IMR-90 (cell line): ENCODE results near the gene CIRBP. TPM values are rescaled to one million over a fixed set of nuclear protein-coding genes. Genes with fewer than 3 reads are reported as not detected.
A peak's percentile ranks its signal among the peaks of the same experiment; 100 is the strongest.

ENCODE experiments used
- ATAC-seq: fragments of 200-7000 bp; cut with Tn5 transposase; 2 replicates; pipeline ENCODE4 v1.9.1; 2020; ENCODE audit warnings: low read depth, mild to moderate bottlenecking, moderate library complexity
- BruUV-seq: library from RNA; stranded (reverse); fragments of 400-500 nt; replicated peaks from 2 replicates; lab custom pipeline; 2021; lab: Mats Ljungman, UMichigan
- CTCF ChIA-PET: fragments of 300-600 bp; formaldehyde crosslinking; extraction: SDS; loops from one replicate; lab custom pipeline; 2021; ENCODE audit warnings: antibody characterized with exemption; lab: Yijun Ruan, JAX
- POLR2A ChIA-PET: fragments of 300-600 bp; sonication (Branson Sonifier 250); formaldehyde crosslinking; loops from one replicate; lab custom pipeline; 2022; ENCODE audit warnings: antibody characterized with exemption; ENCODE audit not compliant: unreplicated experiment; lab: Charles Lee
- DNase-seq: peaks from one replicate; pipeline ENCODE4 v3.0.0; 2013
- H2AFZ ChIP-seq: replicated peaks from 2 replicates; pipeline ENCODE3; 2013; ENCODE audit warnings: low read length, mild to moderate bottlenecking; ENCODE audit not compliant: poor library complexity
- H2AK5ac ChIP-seq: 2 replicates; pipeline ENCODE4 v1.6.1; 2013; ENCODE audit warnings: low read depth, low read length, inconsistent platforms
- H2AK9ac ChIP-seq: replicated peaks from 2 replicates; pipeline ENCODE3; 2013; ENCODE audit warnings: mild to moderate bottlenecking, low read depth, low read length, moderate library complexity; ENCODE audit not compliant: poor library complexity
- H2BK120ac ChIP-seq: 2 replicates; pipeline ENCODE4 v1.6.1; 2013; ENCODE audit warnings: low read depth, low read length, inconsistent platforms
- H2BK15ac ChIP-seq: 3 replicates; pipeline ENCODE4 v1.6.1; 2013; ENCODE audit warnings: low read depth, low read length, inconsistent platforms
- H2BK20ac ChIP-seq: 2 replicates; pipeline ENCODE4 v1.6.1; 2013; ENCODE audit warnings: low read depth, mild to moderate bottlenecking, inconsistent platforms, low read length, moderate library complexity
- H2BK5ac ChIP-seq: 2 replicates; pipeline ENCODE4 v1.6.1; 2013; ENCODE audit warnings: mild to moderate bottlenecking, low read depth, low read length, inconsistent platforms; ENCODE audit not compliant: poor library complexity, severe bottlenecking
- H3K14ac ChIP-seq: replicated peaks from 2 replicates; pipeline ENCODE4 v1.6.1; 2013; ENCODE audit warnings: low read depth, low read length, inconsistent platforms
- H3K18ac ChIP-seq: 2 replicates; pipeline ENCODE4 v1.6.1; 2013; ENCODE audit warnings: low read depth, low read length, control low read depth
- H3K23ac ChIP-seq: 2 replicates; pipeline ENCODE4 v1.6.1; 2013; ENCODE audit warnings: low read depth, low read length, inconsistent platforms
- H3K27ac ChIP-seq: 2 replicates; pipeline ENCODE4 v1.5.1; 2013; ENCODE audit warnings: mild to moderate bottlenecking, control low read depth, low read length; ENCODE audit not compliant: insufficient read depth
- H3K27me3 ChIP-seq: 2 replicates; pipeline ENCODE4 v1.6.1; 2013; ENCODE audit warnings: low read length; ENCODE audit not compliant: control insufficient read depth, insufficient read depth
- H3K36me3 ChIP-seq: 2 replicates; pipeline ENCODE4 v1.6.1; 2013; ENCODE audit warnings: low read length, mixed read lengths; ENCODE audit not compliant: control insufficient read depth, insufficient read depth
- H3K4ac ChIP-seq: 2 replicates; pipeline ENCODE4 v1.6.1; 2013; ENCODE audit warnings: low read depth, low read length, inconsistent platforms
- H3K4me1 ChIP-seq: 2 replicates; pipeline ENCODE4 v1.6.1; 2013; ENCODE audit warnings: low read length, mixed read lengths; ENCODE audit not compliant: control insufficient read depth, insufficient read depth
- H3K4me2 ChIP-seq: 2 replicates; pipeline ENCODE4 v1.6.1; 2013; ENCODE audit warnings: low read depth, mild to moderate bottlenecking, control low read depth, low read length, moderate library complexity
- H3K4me3 ChIP-seq: 2 replicates; pipeline ENCODE4 v1.5.1; 2013; ENCODE audit warnings: low read depth, mild to moderate bottlenecking, control low read depth, low read length, moderate library complexity; ENCODE audit not compliant: insufficient read depth
- H3K56ac ChIP-seq: 2 replicates; pipeline ENCODE4 v1.6.1; 2013; ENCODE audit warnings: low read length, inconsistent platforms; ENCODE audit not compliant: insufficient read depth; ENCODE audit errors: extremely low read depth
- H3K79me1 ChIP-seq, 2 experiments: 2 replicates each; pipeline ENCODE4 v1.6.1; 2013; ENCODE audit warnings: low read length in 2 of 2, inconsistent platforms in 1 of 2, low read depth in 1 of 2
- H3K9ac ChIP-seq: 2 replicates; pipeline ENCODE4 v1.6.1; 2013; ENCODE audit warnings: low read depth, low read length, control low read depth
- H3K9me1 ChIP-seq: 2 replicates; pipeline ENCODE4 v1.6.1; 2013; ENCODE audit warnings: low read length, inconsistent platforms; ENCODE audit not compliant: insufficient read depth
- H3K9me3 ChIP-seq: 2 replicates; pipeline ENCODE4 v1.6.1; 2013; ENCODE audit warnings: low read length; ENCODE audit not compliant: control insufficient read depth, insufficient read depth
- H4K20me1 ChIP-seq: 2 replicates; pipeline ENCODE4 v1.6.1; 2013; ENCODE audit warnings: low read length, inconsistent platforms; ENCODE audit not compliant: insufficient read depth
- H4K5ac ChIP-seq: 2 replicates; pipeline ENCODE4 v1.6.1; 2013; ENCODE audit warnings: mild to moderate bottlenecking, low read depth, low read length, control low read depth
- H4K8ac ChIP-seq, 2 experiments: 2 replicates each; pipeline ENCODE4 v1.6.1; 2013; ENCODE audit warnings: low read depth in 2 of 2, low read length in 2 of 2, control low read depth in 1 of 2, inconsistent platforms in 1 of 2
- H4K91ac ChIP-seq: 2 replicates; pipeline ENCODE4 v1.6.1; 2013; ENCODE audit warnings: low read depth, low read length, inconsistent platforms; ENCODE audit not compliant: insufficient read depth
- POLR2A ChIP-seq: IDR thresholded peaks from 2 replicates; pipeline ENCODE4 v1.6.1; 2012; ENCODE audit warnings: mild to moderate bottlenecking, low read depth, low read length
- RCOR1 ChIP-seq: IDR thresholded peaks from 2 replicates; pipeline ENCODE4 v1.6.1; 2012; ENCODE audit warnings: mild to moderate bottlenecking, low read length, improper control_type of control experiment; ENCODE audit not compliant: insufficient replicate concordance
- WGBS, 2 experiments: methylation state at CpG; one replicate each; pipeline versions ENCODE4 v1.1.5 to v1.1.7; 2013; ENCODE audit warnings: missing lambda C conversion rate in 2 of 2; ENCODE audit not compliant: insufficient read length in 1 of 2; ENCODE audit errors: extremely low coverage in 2 of 2; 5-methylcytosine and 5-hydroxymethylcytosine counted together
- dilution Hi-C: fragments of 300-500 bp; cut with HindIII; formaldehyde crosslinking; loops from one replicate; pipeline ENCODE4 v1.14.3; 2018; ENCODE audit warnings: low sequenced_read_pairs; ENCODE audit not compliant: unreplicated experiment
- in situ Hi-C: fragments of 300-500 bp; cut with MboI; formaldehyde crosslinking; loops from 3 replicates; pipeline ENCODE4 v1.14.3; 2019; ENCODE audit warnings: low sequenced_read_pairs, inconsistent platforms, mixed read lengths
- intact Hi-C: fragments of 100-400 bp; cut with micrococcal nuclease; formaldehyde crosslinking; loops from 2 replicates; pipeline ENCODE4 v1.10.0; 2022
- polyA plus RNA-seq, 3 experiments: library from polyadenylated mRNA; depleted of rRNA; stranded (reverse); fragments of >200 nt; gene quantifications; 2 replicates each; pipeline ENCODE4 v1.2.3, GENCODE V29; 2012; ENCODE audit warnings: low replicate concordance in 1 of 3
- total RNA-seq: library from RNA; depleted of rRNA; stranded (reverse); fragments of >200 nt; gene quantifications from 2 replicates; pipeline ENCODE4 v1.2.3, GENCODE V29; 2012
- TF ChIP-seq, protein P1 (sequence below): fragments of 150-350 bp; IDR thresholded peaks from 2 replicates; pipeline ENCODE4 v1.6.1; 2017; ENCODE audit warnings: mild to moderate bottlenecking, antibody characterized with exemption, low read length, low read depth

CIRBP gene
- total and polyA plus RNA-seq, 2 of the 4 experiments (the other 2 are of a cell fraction) = 299 to 542 TPM

DNA sequence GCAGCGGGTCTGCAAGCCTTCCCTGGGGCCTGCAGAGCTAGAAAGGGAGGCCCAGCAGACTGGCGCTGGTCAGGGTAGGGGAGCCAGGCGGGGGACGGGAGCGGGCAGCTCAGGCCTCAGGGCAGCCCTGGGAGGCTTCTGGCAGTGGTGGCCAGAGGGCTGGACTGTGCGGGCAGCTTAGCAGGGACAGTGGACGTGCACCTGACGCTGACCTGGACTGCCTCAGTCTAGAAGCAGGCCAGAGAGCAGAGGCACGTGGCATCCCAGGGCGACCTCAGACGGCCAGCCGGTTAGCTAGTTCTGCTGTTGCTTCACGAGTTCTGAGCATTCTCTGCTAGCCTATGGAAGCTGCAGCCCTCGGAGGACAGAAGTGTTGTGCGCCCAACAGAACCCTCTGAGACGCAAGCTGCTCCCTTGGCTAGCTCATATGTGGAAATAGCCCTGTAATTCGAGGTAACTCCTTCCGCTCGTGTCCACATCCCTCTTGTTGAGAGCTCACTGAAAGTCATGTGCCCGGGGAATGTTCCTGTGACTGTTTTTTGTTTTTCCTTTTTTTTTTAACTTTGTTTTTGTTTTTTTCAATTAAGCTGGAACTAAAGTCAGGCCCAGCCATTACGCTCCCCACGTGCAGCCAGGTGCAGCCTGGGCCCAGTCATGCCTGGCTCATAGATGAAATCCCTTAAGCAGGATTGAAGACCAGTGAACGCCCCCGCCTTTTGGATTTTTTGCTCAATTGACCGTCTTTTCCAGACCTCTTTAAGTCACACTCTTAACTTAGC lies 4.3 kb downstream of the CIRBP start:
- H4K8ac ChIP-seq = no peak overlapping the region
- intact Hi-C loops = no loop called here
- no peak overlapping the region for H2BK15ac ChIP-seq
- H3K4me3 ChIP-seq = no peak overlapping the region
- H2AFZ ChIP-seq = no peak overlapping the region
- H3K23ac ChIP-seq = peak overlapping the region; percentile 59; the same call in 1 of the 2 replicates
- H4K5ac ChIP-seq = no peak overlapping the region
- H2AK9ac ChIP-seq = peak overlapping the region; percentile 13
- no peak overlapping the region for H3K4me2 ChIP-seq
- in situ Hi-C loops = no loop called here
- H3K27me3 ChIP-seq = no peaks in the 10 kb centered on the region
- 87% methylated on average over 19 of the region's 25 CpGs; no CpG with 5 or more reads in 1 of the 2 experiments for WGBS, 2 experiments
- dilution Hi-C loops = no loop called here
- H3K9ac ChIP-seq = no peak overlapping the region
- H3K4me1 ChIP-seq = peaks cover 29% of the 10 kb centered on the region
- ChIA-PET CTCF (interaction anchor here (0.6 kb wide), 1 partner anchor 42 kb away, joined by 5 read pairs; no protein-coding TSS in a partner anchor), POLR2A (interaction anchor here (1.0 kb wide), 1 partner anchor 20 kb away, joined by 4 read pairs; no protein-coding TSS in a partner anchor)
- H3K36me3 ChIP-seq = peaks cover 47% of the 10 kb centered on the region
- no peak for ATAC-seq
- no peak overlapping the region for H2BK20ac ChIP-seq
- BruUV-seq = no TSS peak
- H2BK120ac ChIP-seq = no peak overlapping the region
- no peak overlapping the region for H3K56ac ChIP-seq
- no peaks in the 10 kb centered on the region for H3K9me3 ChIP-seq
- no peak overlapping the region for H3K4ac ChIP-seq
- peak; percentile 19; the same call in 1 of the 2 replicates for TF ChIP-seq POLR2A
- TF ChIP-seq RCOR1 = no peak
- TF ChIP-seq, protein P1, sequence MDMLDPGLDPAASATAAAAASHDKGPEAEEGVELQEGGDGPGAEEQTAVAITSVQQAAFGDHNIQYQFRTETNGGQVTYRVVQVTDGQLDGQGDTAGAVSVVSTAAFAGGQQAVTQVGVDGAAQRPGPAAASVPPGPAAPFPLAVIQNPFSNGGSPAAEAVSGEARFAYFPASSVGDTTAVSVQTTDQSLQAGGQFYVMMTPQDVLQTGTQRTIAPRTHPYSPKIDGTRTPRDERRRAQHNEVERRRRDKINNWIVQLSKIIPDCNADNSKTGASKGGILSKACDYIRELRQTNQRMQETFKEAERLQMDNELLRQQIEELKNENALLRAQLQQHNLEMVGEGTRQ = no peak
- H2BK5ac ChIP-seq = no peak overlapping the region
- no peak overlapping the region for H2AK5ac ChIP-seq
- no peaks in the 10 kb centered on the region; the same call in 1 of the 2 replicates for H3K9me1 ChIP-seq
- no peak overlapping the region for H3K18ac ChIP-seq
- no peak overlapping the region for H3K27ac ChIP-seq
- H4K91ac ChIP-seq = no peak overlapping the region
- H4K20me1 ChIP-seq = peaks cover 72% of the 10 kb centered on the region
- no peak overlapping the region for H3K14ac ChIP-seq
- no peak for DNase-seq
- H3K79me1 ChIP-seq = peaks cover 22 to 70% of the 10 kb centered on the region in 2 experiments; a peak in 3 of 4 replicates
